ENCODE results near the gene ARHGAP23. TPM values are rescaled to one million over a fixed set of nuclear protein-coding genes. Genes with fewer than 3 reads are reported as not detected.

The ARHGAP23 gene
- total and polyA plus RNA-seq, 8 donors, result 27.7 to 51.0 (median 39.7) TPM

DNA sequence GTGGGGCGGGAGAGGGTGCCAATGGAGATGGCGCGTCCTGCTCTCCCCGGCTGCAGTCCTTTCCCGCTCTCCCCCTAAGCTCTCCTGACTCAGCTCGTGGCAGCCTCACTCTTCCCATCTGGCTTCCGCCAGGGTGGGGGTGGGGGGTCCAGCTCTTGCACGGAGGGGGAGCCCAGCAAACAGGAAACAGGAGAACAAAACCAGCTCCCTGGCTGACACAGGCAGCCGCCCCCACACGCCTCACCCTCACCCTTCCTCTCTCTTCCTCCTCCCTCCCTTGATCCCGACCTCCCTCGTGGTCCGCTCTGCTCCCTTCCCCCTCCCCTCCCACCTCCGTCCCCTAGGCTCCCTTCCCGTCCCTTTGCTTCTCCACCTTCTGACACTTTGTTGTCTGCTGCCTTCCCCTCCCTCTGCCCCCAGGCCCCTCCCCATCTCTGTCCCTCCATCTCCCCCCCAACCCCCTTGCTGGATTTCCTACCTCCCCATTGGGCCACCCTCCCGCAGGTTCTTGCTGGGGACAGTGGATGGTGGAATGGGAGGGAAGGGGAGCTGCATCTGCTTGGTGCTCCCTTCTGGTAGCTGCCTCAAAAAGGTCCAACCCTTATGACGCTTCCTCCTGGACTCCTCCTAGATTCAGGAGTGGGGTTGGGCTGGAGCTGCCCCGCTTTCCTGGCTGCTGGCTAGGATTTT, 23.7 kb downstream of the ARHGAP23 start:
- Histone ChIP-seq H3K27ac (peak overlapping the region; percentile 73 to 80), H3K36me3 (no peaks in the 10 kb centered on the region), H3K9me3 (no peaks in the 10 kb centered on the region), H3K4me3 (peak overlapping the region in 1 of 2 donors; percentile 3), H3K27me3 (peaks cover 0 to 29% of the 10 kb centered on the region in 2 donors), H3K4me1 (peaks cover 37 to 82% of the 10 kb centered on the region in 2 donors)
- intact Hi-C loops (cut with DNase I), result no loop called here
- DNase-seq, result peak in 2 of 4 donors; percentile 53 to 82
- ATAC-seq, result peak; percentile 16
- TF ChIP-seq, protein P1, sequence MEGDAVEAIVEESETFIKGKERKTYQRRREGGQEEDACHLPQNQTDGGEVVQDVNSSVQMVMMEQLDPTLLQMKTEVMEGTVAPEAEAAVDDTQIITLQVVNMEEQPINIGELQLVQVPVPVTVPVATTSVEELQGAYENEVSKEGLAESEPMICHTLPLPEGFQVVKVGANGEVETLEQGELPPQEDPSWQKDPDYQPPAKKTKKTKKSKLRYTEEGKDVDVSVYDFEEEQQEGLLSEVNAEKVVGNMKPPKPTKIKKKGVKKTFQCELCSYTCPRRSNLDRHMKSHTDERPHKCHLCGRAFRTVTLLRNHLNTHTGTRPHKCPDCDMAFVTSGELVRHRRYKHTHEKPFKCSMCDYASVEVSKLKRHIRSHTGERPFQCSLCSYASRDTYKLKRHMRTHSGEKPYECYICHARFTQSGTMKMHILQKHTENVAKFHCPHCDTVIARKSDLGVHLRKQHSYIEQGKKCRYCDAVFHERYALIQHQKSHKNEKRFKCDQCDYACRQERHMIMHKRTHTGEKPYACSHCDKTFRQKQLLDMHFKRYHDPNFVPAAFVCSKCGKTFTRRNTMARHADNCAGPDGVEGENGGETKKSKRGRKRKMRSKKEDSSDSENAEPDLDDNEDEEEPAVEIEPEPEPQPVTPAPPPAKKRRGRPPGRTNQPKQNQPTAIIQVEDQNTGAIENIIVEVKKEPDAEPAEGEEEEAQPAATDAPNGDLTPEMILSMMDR (IDR thresholded peaks at IDR 0.05), result no peak

DNA sequence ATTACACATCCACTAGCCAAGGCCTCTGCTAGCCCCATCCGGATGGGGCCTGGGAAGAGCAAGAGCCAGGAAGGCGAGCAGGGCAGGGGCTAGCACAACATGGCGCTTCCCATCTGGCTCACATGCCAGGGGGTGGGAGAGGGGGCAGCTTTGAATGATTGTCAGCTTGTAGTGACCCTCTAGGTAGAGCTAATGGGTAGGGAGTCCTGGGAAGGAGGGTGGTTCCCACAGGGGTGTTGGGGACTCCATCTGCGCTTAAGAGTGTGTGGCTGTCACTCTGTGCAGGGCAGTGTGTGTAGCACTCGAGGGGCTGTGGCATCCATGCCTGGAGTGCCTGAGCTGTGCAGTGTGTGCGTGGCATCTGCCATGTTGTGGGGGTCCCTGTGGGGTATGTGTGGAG, 24.5 kb downstream of the ARHGAP23 start:
- intact Hi-C loops (cut with DNase I), result no loop called here
- H3K27ac ChIP-seq, result peak overlapping the region in 1 of 2 donors; percentile 73
- peaks cover 33 to 76% of the 10 kb centered on the region in 2 donors for H3K4me1 ChIP-seq
- TF ChIP-seq, protein P1 (IDR thresholded peaks at IDR 0.05), result no peak
- H3K27me3 ChIP-seq, result peaks cover 0 to 29% of the 10 kb centered on the region in 2 donors
- H3K36me3 ChIP-seq, result no peaks in the 10 kb centered on the region
- ATAC-seq, result no peak
- H3K9me3 ChIP-seq, result no peaks in the 10 kb centered on the region
- H3K4me3 ChIP-seq, result no peak overlapping the region
- DNase-seq, result no peak

DNA sequence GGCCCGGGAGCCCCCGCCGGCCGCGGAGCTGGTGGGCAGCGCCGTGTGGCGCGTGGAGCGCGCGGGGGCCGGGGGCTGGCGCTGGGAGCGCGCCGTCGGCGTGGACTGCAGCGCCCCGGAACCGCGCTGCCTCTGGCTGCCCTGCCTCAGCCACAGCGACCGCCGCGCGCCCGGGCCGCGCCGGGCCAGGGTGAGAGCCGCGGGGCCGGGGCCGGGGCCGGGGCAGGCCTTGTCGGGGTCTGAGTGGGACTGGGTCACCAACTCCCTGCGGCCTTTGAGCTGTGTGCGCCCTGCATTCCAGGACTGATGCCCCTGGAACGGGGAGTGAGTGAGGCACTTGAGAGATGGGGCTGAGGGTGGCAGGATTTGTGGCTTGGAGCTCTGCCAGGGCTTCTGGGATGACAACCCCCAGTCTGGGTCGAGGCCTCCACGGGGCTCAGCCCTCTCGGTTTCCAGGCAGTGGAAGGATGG, 25.7 kb downstream of the ARHGAP23 start:
- Histone ChIP-seq H3K9me3 (no peaks in the 10 kb centered on the region), H3K4me3 (peak overlapping the region; percentile 19 to 41), H3K4me1 (peaks cover 29 to 64% of the 10 kb centered on the region in 2 donors), H3K36me3 (peaks cover 0 to 12% of the 10 kb centered on the region in 2 donors), H3K27me3 (peaks cover 0 to 29% of the 10 kb centered on the region in 2 donors), H3K27ac (peak overlapping the region; percentile 53 to 58)
- no peak for ATAC-seq
- no peak for DNase-seq
- intact Hi-C loops (cut with DNase I), result no loop called here
- TF ChIP-seq, protein P1 (IDR thresholded peaks at IDR 0.05), result no peak

DNA sequence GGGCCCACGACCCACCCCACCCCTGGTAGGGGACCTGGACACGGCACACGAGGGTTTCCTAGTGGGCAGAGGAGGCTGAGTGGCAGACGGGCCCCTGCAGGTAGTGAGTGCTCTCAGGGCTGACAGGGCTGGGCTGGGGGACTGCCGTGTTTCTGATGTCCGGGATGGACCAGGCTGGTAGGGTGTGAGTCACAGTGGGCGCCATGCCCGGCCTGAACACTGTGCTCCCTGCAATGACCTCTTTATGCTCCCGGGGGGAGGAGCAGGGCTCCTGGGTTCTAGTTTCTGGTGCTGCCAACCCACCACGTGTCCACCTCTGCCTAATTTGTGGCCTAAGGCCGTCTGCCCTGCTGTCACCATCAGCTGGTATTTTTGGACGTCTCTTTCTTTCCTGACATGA, 26.3 kb downstream of the ARHGAP23 start:
- no peaks in the 10 kb centered on the region for H3K9me3 ChIP-seq
- ATAC-seq (peak; percentile 80), DNase-seq (peak in 2 of 4 donors; percentile 71 to 88)
- H3K27ac ChIP-seq, result peak overlapping the region; percentile 53 to 58
- intact Hi-C loops (cut with DNase I), result no loop called here
- TF ChIP-seq, protein P1 (IDR thresholded peaks at IDR 0.05), result no peak
- H3K27me3 ChIP-seq, result peaks cover 0 to 29% of the 10 kb centered on the region in 2 donors
- H3K4me3 ChIP-seq, result peak overlapping the region; percentile 19 to 41
- H3K36me3 ChIP-seq, result peaks cover 0 to 16% of the 10 kb centered on the region in 2 donors
- H3K4me1 ChIP-seq, result peaks cover 29 to 59% of the 10 kb centered on the region in 2 donors

DNA sequence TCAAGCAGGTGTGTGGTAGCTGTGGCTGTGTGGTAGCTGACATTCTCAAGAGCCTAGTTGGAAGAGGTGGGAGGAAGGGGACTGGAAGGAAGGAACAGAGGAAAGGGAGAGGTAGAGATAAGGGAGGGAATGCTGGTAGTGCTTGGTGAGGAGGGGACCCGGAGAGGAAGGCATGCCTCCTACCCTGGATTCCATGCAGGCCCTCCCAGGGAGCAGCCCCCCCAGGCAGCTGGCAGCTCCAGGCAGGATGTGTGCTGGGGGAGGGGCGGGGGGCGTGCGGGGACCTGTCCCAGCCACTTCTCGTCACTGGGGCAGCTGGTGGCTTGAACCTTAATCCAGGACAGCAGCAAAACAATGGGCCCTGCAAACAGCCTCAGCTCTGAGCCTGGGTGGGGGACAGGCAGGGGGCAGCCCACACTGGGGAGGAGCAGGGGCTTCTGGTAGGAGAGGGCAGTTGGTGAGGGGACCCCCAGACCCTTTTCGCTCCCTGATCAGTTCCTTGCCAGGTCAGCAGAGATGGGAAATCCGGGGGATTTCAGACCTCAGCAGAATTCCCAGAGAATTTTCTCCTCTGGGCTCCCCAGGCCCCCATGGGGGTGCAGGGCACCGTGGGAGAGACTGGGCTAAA, 27.1 kb downstream of the ARHGAP23 start:
- intact Hi-C loops (cut with DNase I), result no loop called here
- Histone ChIP-seq H3K27me3 (peaks cover 0 to 29% of the 10 kb centered on the region in 2 donors), H3K4me3 (no peak overlapping the region), H3K4me1 (peaks cover 25 to 51% of the 10 kb centered on the region in 2 donors), H3K27ac (peak overlapping the region; percentile 13 to 58), H3K36me3 (peaks cover 0 to 22% of the 10 kb centered on the region in 2 donors), H3K9me3 (no peaks in the 10 kb centered on the region)
- no peak for ATAC-seq
- DNase-seq, result no peak
- TF ChIP-seq, protein P1 (IDR thresholded peaks at IDR 0.05), result no peak
